Kidney (tissue), 14 donors: ENCODE data around the gene PRPS1. TPM values are rescaled to one million over a fixed set of nuclear protein-coding genes. Genes with fewer than 3 reads are reported as not detected.

Experiments
- DNase-seq, 5 donors: peaks; one replicate each; pipeline ENCODE4 v3.0.0-alpha.2; 2013 to 2020
- FAIRE-seq: peaks from 2 replicates; lab custom pipeline; 2012; peaks lifted over from hg19 to GRCh38; lab: Jason Lieb, UNC
- H3K27ac ChIP-seq, 2 donors: one replicate each; pipeline ENCODE4 v1.7.0; 2013; ENCODE audit warnings: low read depth in 2 of 2, low read length in 2 of 2, inconsistent platforms in 1 of 2
- H3K27me3 ChIP-seq: one replicate; pipeline ENCODE4 v1.7.1; 2013; ENCODE audit warnings: low read length, inconsistent platforms; ENCODE audit not compliant: control insufficient read depth, insufficient read depth
- H3K36me3 ChIP-seq, 3 donors: one replicate each; pipeline versions ENCODE4 v1.7.0 to v1.7.1; 2013; ENCODE audit warnings: low read length in 3 of 3, control low read depth in 1 of 3, inconsistent platforms in 1 of 3; ENCODE audit not compliant: insufficient read depth in 3 of 3, control insufficient read depth in 2 of 3
- H3K4me1 ChIP-seq, 3 donors: one replicate each; pipeline versions ENCODE4 v1.7.0 to v1.7.1; 2013; ENCODE audit warnings: low read length in 3 of 3, inconsistent platforms in 1 of 3, low read depth in 1 of 3; ENCODE audit not compliant: control insufficient read depth in 2 of 3, insufficient read depth in 2 of 3
- H3K4me3 ChIP-seq, 3 donors: one replicate each; pipeline versions ENCODE4 v1.7.0 to v1.8.1; 2013; ENCODE audit warnings: low read length in 3 of 3, control low read depth in 1 of 3, inconsistent platforms in 1 of 3
- H3K9ac ChIP-seq, 3 donors: one replicate each; pipeline versions ENCODE4 v1.7.0 to v1.7.1; 2013; ENCODE audit warnings: low read length in 3 of 3, control low read depth in 1 of 3, inconsistent platforms in 1 of 3
- H3K9me3 ChIP-seq, 3 donors: one replicate each; pipeline versions ENCODE4 v1.7.0 to v1.7.1; 2013; ENCODE audit warnings: low read length in 3 of 3, control low read depth in 1 of 3, inconsistent platforms in 1 of 3; ENCODE audit not compliant: control insufficient read depth in 2 of 3, insufficient read depth in 1 of 3
- CTCF ChIP-seq: IDR thresholded peaks from 3 replicates; pipeline ENCODE4 v1.5.1; 2012; ENCODE audit warnings: mild to moderate bottlenecking, moderate library complexity, borderline replicate concordance; ENCODE audit not compliant: insufficient read depth; ENCODE audit errors: extremely low read depth
- intact Hi-C: fragments of 100-400 bp; cut with DNase I; formaldehyde crosslinking; loops from one replicate; pipeline ENCODE4 v1.11.1; 2022
- polyA plus RNA-seq: library from polyadenylated mRNA; stranded (reverse); fragments of 350-450 nt; fragmentation: Illumina TruSeq; extraction: RNeasy Lipid Tissue Mini Kit (QIAGEN cat#74804); gene quantifications from one replicate; pipeline ENCODE4 v1.2.3, GENCODE V29; 2014; ENCODE audit warnings: low read depth, low replicate concordance; ENCODE audit not compliant: insufficient read depth
- total RNA-seq: library from RNA; stranded (reverse); fragmentation: NEBNext Ultra II Directional; extraction: Animal tissue kit (Norgen Biotek cat#: 25700); gene quantifications from one replicate; pipeline ENCODE4 v1.2.1, GENCODE V29; 2021
- donor health status: control.
- donor health status: control.
- donor health status: control.
- donor health status: control.
- donor health status: control.
- donor health status: DM: yes; HTN: yes; CAD: no.
- donor health status: Normal renal cell carcinoma (clear cell type).

PRPS1 gene
- total and polyA plus RNA-seq, 2 donors from 2014 or later: 29.3 to 32.8 TPM

GRCh38 chrX:107659768-107660167 lies 31.5 kb downstream of the PRPS1 start:
- H3K4me3 ChIP-seq: no peak overlapping the region
- H3K9ac ChIP-seq: no peak overlapping the region
- peak; percentile 96 for FAIRE-seq
- no peak overlapping the region for H3K27ac ChIP-seq
- H3K36me3 ChIP-seq: no peaks in the 10 kb centered on the region
- H3K4me1 ChIP-seq: no peaks in the 10 kb centered on the region
- peaks cover 3% of the 10 kb centered on the region for H3K27me3 ChIP-seq
- H3K9me3 ChIP-seq: no peaks in the 10 kb centered on the region
- TF ChIP-seq CTCF: peak; percentile 60
- DNase-seq: peak in 2 of 5 donors; percentile 55 to 73
- intact Hi-C loops: loop anchor here (5.0 to 10.0 kb wide), 2 partner anchors 115 to 233 kb away; partner anchors contain the start of genes NCBP2L and TSC22D3

GRCh38 chrX:107662145-107662544 lies 33.8 kb downstream of the PRPS1 start:
- no peak for TF ChIP-seq CTCF
- intact Hi-C loops: loop anchor here (10.0 kb wide), 1 partner anchor 113 kb away; the partner anchor contains the start of genes NCBP2L and TSC22D3
- peaks cover 3% of the 10 kb centered on the region for H3K27me3 ChIP-seq
- no peaks in the 10 kb centered on the region for H3K9me3 ChIP-seq
- FAIRE-seq (no peak), DNase-seq (no peak)
- H3K9ac ChIP-seq: no peak overlapping the region
- no peak overlapping the region for H3K27ac ChIP-seq
- no peaks in the 10 kb centered on the region for H3K36me3 ChIP-seq
- H3K4me1 ChIP-seq: no peaks in the 10 kb centered on the region
- no peak overlapping the region for H3K4me3 ChIP-seq

- H3K9me3 ChIP-seq: no peaks in the 10 kb centered on the region
- peaks cover 3% of the 10 kb centered on the region for H3K27me3 ChIP-seq
- H3K4me3 ChIP-seq: no peak overlapping the region
- intact Hi-C loops: loop anchor here (10.0 kb wide), 1 partner anchor 112 kb away; the partner anchor contains the start of genes NCBP2L and TSC22D3
- H3K36me3 ChIP-seq: no peaks in the 10 kb centered on the region
- no peak for TF ChIP-seq CTCF
- DNase-seq (no peak), FAIRE-seq (no peak)
- H3K9ac ChIP-seq: no peak overlapping the region
- H3K4me1 ChIP-seq: no peaks in the 10 kb centered on the region
- no peak overlapping the region for H3K27ac ChIP-seq
Measured at GRCh38 chrX:107662824-107663223, 34.5 kb downstream of the PRPS1 start.

- Histone ChIP-seq H3K27ac (no peak overlapping the region), H3K9me3 (no peaks in the 10 kb centered on the region), H3K4me3 (no peak overlapping the region), H3K27me3 (no peaks in the 10 kb centered on the region), H3K36me3 (no peaks in the 10 kb centered on the region), H3K9ac (no peak overlapping the region), H3K4me1 (no peaks in the 10 kb centered on the region)
- intact Hi-C loops: loop anchor here (10.0 kb wide), 1 partner anchor 108 kb away; the partner anchor contains the start of genes NCBP2L and TSC22D3
- no peak for TF ChIP-seq CTCF
- DNase-seq (no peak), FAIRE-seq (no peak)
Measured at GRCh38 chrX:107666931-107667330, 38.6 kb downstream of the PRPS1 start.
